HG03175 (cell line): ENCODE measurements around the gene FNIP1.
"Not testable (repeated sequence)": the region's sequence is repeated elsewhere in the genome, so short reads cannot be mapped to it uniquely, and the experiment has no call there.

Source experiments
- ATAC-seq: cut with Tn5 transposase; IDR thresholded peaks from one replicate; pipeline ENCODE4 v1.9.1; 2021; ENCODE audit warnings: mild to moderate bottlenecking, moderate library complexity; ENCODE audit not compliant: unreplicated experiment

FNIP1 gene

GRCh38 chr5:131641494-131641893 lies 155.3 kb downstream of the FNIP1 start:
- ATAC-seq, result no peak

GRCh38 chr5:131640043-131640856 lies 156.6 kb downstream of the FNIP1 start:
- ATAC-seq, result no peak

GRCh38 chr5:131639148-131639547 lies 157.7 kb downstream of the FNIP1 start:
- ATAC-seq, result no peak

- ATAC-seq, result no peak
Measured at GRCh38 chr5:131637694-131638093, 159.1 kb downstream of the FNIP1 start.

- no peak for ATAC-seq
Measured at GRCh38 chr5:131635684-131636572, 160.9 kb downstream of the FNIP1 start.

GRCh38 chr5:131634996-131635683 lies 161.7 kb downstream of the FNIP1 start, which contains the start of gene RAPGEF6:
Gene RAPGEF6, minus strand, starts transcription at chr5:131635229. Its CDS starts 199 bp downstream, at chr5:131635030.
- ATAC-seq, result peak; percentile 90

- peak; percentile 26 for ATAC-seq
Measured at GRCh38 chr5:131634666-131634995, 162.2 kb downstream of the FNIP1 start.

- ATAC-seq, result no peak
Measured at GRCh38 chr5:131634238-131634637, 162.6 kb downstream of the FNIP1 start.

GRCh38 chr5:131633830-131634229 lies 163.0 kb downstream of the FNIP1 start:
- no peak for ATAC-seq

GRCh38 chr5:131630963-131631350 lies 165.9 kb downstream of the FNIP1 start:
- no peak for ATAC-seq

GRCh38 chr5:131630208-131630962 lies 166.4 kb downstream of the FNIP1 start:
- no peak for ATAC-seq

- ATAC-seq, result no peak
Measured at GRCh38 chr5:131628990-131629389, 167.8 kb downstream of the FNIP1 start.

GRCh38 chr5:131627207-131627865 lies 169.5 kb downstream of the FNIP1 start:
- ATAC-seq, result no peak

GRCh38 chr5:131622633-131623032 lies 174.2 kb downstream of the FNIP1 start:
- ATAC-seq, result no peak

GRCh38 chr5:131621164-131621563 lies 175.7 kb downstream of the FNIP1 start:
- not testable (repeated sequence) for ATAC-seq

GRCh38 chr5:131619102-131619501 lies 177.7 kb downstream of the FNIP1 start:
- ATAC-seq, result no peak

- ATAC-seq, result no peak
Measured at GRCh38 chr5:131617140-131617822, 179.5 kb downstream of the FNIP1 start.

GRCh38 chr5:131615957-131616356 lies 180.9 kb downstream of the FNIP1 start:
- no peak for ATAC-seq

- ATAC-seq, result no peak
Measured at GRCh38 chr5:131613423-131613822, 183.4 kb downstream of the FNIP1 start.

GRCh38 chr5:131611064-131611381 lies 185.8 kb downstream of the FNIP1 start:
- ATAC-seq, result no peak
